ENCODE data around the gene EIF4EBP3. TPM values are rescaled to one million over a fixed set of nuclear protein-coding genes. Genes with fewer than 3 reads are reported as not detected.
"Not testable (repeated sequence)": the region's sequence is repeated elsewhere in the genome, so short reads cannot be mapped to it uniquely, and the experiment has no call there.

Gene EIF4EBP3
- total RNA-seq, 1 donor from 2014 or later: 11.3 TPM

DNA sequence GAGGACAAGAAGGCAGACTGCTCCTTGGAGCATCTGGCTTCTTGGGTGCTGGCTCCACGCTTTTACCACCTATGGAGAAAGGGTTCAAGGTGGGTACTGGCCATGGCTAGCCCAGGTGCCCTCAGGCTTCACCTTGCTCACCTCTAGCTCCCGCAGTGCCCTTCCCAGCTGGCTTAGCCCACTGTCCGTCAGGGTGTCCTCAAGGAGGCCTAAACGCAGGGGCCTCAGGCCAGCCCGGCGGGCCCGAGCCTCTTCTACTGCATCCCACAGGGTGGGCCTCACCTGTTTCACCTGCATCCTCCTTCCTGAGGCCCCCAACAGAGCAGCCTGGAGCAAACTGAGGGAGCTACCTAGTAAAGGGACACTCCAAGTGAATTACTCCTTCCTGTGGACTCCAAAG lies 26.2 kb downstream of the EIF4EBP3 start:
- DNase-seq (ENCODE audit: low spot score) (no peak), ATAC-seq (no peak)

DNA sequence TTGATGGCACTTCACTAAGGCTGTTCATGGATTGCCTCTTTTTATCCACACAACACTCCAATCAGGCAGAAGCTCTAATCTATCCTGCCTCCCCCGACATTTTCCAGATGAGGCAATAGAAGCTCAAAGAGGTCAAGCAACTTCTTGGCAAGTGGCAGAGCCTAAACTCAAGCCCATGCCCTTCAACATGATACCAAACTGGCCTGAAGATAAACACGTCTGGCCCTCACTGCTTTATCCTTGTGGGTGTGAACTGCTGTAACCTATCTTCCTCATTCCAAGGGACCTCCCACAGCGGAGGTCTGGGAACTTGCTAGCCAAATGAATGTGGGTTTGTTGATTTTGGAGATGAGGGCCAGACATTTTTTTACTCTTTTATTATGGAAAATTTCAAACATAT lies 26.7 kb downstream of the EIF4EBP3 start:
- DNase-seq (ENCODE audit: low spot score): peak; percentile 78
- peak; percentile 77 for ATAC-seq

DNA sequence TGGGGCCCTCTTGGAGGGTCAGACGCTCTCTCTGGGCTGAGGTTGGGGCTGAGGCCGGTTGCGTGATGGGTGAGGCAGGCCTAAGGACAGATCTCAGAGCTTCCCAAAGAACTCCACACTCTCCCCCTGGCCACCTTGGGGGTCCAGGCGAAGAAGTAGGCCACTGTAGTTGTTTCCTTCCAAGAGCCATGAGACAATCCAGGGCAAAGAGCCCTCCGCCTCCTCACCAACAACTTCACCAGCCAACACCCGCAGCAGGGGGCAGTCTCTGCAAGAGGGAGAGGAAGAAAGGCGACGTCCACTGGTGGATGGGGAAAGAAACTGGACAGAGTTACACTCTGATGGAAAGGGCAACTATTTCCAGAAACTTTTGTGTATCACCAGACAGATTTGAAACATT lies 27.8 kb downstream of the EIF4EBP3 start:
- DNase-seq (ENCODE audit: low spot score) (peak; percentile 80), ATAC-seq (peak; percentile 83)

DNA sequence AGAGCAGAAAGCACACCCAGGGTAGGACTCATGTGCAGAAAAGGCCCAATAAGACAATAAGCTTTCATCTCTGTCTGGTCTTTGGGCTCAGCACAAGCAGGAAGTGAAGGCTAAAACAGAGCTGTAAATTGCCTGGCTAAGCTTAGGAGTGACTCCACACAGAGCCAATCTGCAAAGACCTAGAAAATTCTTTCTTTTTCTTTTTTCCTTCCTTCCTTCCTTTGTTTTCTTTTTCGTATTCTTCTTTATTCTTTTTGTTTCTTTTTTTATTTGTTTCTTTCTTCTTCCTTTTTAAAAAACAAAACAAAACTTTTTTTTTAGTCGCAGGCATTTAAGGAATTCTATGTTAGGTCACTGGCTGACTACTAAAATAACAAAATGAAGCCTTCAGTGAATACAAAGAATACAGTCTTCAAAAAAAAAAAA lies 29.3 kb downstream of the EIF4EBP3 start:
- no peak for ATAC-seq
- no peak for DNase-seq (ENCODE audit: low spot score)

DNA sequence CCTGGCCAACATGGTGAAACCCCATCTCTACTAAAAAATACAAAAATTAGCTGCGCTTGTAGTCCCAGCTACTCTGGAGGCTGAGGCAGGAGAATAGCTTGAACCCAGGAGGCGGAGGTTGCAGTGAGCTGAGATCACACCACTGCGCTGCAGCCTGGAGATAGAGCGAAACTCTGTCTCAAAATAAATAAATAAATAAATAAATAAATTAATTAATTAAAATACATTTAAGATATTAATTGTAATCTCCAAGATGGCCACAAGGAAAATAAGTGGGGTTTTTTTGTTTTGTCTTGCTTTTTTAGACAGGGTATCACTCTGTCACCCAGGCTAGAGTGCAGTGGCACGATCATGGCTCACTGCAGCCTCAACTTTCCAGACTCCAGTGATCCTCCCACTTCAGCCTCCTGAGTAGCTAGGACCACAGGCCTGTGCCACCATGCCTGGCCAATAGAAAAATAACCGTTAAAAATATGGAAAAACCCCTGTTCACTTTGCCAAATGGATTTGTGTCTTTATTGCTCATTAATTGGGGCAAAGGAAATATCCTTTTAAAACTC lies 31.8 kb downstream of the EIF4EBP3 start:
- DNase-seq (ENCODE audit: low spot score); ATAC-seq: not testable (repeated sequence)

DNA sequence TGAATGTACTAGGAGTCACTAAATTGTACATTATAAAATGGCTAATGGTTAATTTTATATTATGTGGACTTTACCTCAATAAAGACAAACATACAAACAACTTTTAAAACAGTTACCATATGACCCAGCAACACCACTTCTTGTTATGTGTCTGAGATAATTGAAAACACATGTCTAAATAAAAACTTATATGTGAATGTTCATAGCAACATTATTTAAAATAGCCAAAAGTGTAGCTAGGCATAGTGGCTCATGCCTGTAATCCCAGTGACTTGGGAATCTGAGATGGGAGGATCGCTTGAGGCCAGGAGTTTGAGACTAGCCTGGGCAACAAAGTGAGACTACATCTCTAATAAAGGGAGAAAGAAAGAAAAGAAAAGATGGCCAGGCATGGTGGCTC lies 40.0 kb downstream of the EIF4EBP3 start:
- no peak for DNase-seq (ENCODE audit: low spot score)
- ATAC-seq: no peak

DNA sequence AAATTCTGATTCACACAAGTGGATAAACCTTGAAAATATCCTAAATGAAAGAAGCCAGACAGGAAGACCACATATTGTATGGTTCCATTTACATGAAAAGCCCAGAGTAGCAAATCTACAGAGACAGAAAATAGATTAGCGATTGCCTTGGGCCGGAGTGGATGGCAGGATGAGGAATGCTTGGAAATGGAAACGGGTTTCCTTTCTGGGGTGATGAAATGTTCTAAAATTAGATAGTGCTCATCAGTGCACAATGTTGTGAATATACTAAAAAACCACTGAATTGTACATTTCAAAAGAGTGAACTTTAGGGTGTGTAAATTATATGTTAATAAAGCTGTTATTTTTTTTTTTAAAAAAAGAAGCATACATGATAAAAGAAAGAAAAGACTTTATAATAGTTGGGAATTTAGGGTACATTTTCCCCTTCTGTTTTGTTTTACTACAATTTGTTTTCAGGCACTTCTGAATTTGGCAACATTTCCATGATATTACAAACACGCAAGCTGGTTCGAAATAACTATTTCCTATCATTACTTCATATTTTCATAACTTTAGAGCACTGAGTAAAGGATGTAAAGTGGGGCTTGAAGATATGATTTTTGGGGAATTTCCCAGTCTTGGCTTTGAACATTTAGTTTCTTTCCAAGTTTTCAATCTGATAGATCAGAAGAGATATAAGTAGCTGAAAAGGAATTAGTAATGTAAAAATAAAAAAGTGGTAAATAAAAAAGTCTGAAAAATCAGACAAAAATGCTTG lies 41.0 kb downstream of the EIF4EBP3 start:
- DNase-seq (ENCODE audit: low spot score): no peak
- ATAC-seq: no peak

DNA sequence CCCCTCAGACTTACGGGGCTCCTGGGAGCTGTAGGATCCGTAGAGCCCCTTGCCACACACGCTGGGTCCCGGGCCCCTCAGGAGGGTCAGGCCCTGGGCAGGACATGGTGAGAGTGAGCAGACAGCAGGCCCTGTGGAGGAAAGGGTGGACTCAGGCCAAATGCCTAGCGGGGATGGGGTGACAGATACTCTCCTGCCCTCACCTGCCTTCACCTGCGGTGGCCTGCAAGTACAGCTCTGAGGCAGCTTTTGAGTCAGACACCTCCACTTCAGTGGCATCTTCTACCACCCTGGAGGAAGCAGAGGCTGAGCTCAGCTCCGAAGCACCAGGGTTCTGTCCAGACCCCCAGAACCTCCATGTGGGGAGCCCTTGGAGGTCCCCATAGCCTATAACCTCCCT lies 43.4 kb downstream of the EIF4EBP3 start:
- ATAC-seq (no peak), DNase-seq (ENCODE audit: low spot score) (no peak)

DNA sequence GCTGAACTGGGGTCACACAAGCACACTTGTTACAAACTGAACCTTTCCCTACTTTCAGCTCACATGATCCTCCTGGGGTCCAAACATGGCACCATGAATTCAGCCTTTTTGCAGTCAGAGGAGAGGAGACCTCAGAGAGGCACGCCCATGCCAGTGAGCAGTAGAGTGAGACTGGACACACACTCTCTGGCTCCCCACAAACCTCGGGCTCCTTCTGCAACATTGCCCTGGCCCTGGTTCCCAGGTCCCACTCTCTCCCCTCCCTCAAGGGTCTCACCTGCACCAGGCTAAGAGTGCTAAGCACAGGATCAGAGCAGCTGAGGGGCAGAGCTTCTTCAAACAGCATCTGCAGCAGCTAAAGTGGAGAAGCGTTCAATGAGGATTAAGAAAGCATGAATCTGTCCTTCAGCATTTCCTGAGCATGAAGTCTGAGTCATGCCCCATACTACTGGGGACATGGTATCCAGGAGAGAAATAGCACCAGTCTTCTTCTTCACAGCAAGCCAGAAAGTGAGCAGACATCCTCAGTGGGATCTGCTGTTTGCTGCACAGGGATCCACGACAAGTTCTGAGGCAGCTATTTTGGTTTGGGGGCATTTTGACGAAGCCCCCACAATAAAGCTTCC lies 44.4 kb downstream of the EIF4EBP3 start:
- ATAC-seq (no peak), DNase-seq (ENCODE audit: low spot score) (no peak)

DNA sequence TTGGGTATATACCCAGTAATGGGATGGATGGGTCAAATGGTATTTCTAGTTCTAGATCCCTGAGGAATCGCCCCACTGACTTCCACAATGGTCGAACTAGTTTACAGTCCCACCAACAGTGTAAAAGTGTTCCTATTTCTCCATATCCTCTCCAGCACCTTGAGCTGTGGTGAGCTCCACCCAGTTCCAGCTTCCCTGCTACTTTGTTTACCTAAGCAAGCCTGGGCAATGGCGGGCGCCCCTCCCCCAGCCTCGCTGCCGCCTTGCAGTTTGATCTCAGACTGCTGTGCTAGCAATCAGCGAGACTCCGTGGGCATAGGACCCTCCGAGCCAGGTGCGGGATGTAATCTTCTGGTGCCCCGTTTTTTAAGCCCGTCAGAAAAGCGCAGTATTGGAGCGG lies 45.6 kb downstream of the EIF4EBP3 start:
- not testable (repeated sequence) for DNase-seq (ENCODE audit: low spot score)

DNA sequence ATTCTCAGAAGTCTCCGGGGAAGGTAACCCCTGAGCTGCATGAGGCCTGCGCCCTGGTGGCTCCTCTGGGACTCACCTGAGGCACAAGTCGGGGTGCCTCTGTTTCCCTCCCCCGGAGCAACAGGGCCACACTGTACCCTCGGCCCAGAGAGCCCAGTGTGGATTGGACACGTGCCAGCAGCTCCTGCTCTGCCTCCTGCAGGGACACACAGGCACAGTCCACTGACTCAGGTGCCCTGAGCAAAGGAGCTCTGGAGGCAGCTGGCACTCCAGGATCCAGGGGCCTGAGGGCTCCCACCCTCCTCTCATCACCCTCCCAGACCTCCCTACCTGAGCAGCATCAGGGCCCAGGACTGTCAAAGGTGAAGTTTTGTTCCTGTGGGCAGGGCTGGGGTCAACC lies 46.7 kb downstream of the EIF4EBP3 start:
- ATAC-seq (no peak), DNase-seq (ENCODE audit: low spot score) (peak; percentile 54)

More for the DNA sequence above, 45.6 kb downstream of the EIF4EBP3 start:
- ATAC-seq: not testable (repeated sequence)

DNA sequence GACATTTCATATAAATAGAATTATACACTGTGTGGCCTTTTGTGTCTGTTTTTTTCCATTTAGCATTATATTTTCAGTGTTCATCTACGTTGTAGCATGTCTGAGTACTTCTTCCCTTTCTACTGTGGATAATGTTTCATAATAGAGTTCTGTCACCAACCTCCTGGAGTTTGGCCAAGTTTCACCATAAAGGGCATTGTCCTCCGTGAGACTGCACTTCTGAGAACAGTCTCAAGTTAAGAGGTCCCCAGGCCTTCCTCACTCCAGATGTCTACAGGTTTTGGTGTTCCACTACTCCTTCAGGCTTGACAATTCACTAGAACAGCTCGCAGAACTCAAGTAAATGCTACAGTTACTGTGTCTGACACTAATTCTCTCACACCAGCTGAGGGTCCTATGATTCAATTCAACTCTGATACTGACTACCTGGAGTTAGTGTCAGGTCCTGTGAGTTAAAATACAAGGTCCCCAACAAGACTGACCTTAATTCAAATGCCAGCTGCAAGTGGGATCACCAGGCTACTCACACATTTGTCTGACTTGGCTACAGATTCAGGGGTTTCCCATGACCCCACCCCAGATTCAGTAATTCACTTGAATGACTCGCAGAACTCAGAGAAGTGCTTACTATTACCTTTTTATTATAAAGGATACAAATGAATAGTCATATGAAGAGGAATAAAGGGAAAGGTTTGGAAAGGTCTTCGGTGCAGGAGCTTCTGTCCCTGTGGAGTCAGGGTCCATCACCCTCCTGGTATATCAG lies 48.3 kb downstream of the EIF4EBP3 start:
- DNase-seq (ENCODE audit: low spot score) (peak; percentile 77), ATAC-seq (peak; percentile 60)

DNA sequence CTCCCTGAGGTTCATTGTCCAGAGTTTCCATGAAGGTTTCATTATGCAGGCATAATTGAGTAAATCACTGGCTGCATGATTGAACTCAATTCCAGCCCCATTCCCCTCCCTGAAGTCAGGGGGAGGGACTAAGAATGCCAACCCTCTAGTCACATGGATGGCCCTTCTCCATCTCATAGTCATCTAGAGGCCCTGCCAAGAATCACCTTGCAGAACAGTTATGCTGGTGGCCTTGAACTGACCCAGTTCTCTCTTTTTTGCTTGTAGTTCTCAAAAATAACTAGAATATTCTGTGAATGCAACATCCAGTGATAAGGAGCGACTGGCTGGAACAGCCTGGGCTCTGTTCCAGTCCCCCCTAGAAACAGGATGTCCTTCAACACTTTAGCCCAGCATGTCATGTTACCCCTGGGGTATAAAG lies 48.9 kb downstream of the EIF4EBP3 start:
- ATAC-seq (peak; percentile 88), DNase-seq (ENCODE audit: low spot score) (peak; percentile 86)

DNA sequence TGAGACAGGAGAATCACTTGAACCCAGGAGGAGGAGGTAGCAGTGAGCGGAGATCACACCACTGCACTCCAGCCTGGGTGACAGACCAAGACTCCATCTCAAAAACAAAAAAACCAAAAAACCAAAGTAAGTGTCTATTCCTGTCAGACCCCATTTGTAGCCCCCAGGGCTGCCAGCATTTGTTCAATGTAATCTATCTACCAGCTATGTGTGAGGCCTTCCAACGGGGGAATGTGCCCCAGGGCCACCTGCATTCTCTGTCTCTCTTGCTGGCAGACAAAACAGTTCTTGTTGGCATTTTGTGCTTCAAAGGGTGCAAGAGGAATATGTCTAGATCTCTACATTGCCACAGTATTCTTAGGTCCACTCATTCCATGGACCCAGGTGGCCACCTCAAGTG lies 51.4 kb downstream of the EIF4EBP3 start:
- no peak for DNase-seq (ENCODE audit: low spot score)
- ATAC-seq: no peak

Other genes with a start within 250 kb of the EIF4EBP3 start
- 11.0 TPM for gene PFDN1, start 244.6 kb upstream of the EIF4EBP3 start, total RNA-seq
- 0.70 TPM for gene HBEGF, start 201.1 kb upstream of the EIF4EBP3 start, total RNA-seq
- 0.10 TPM for gene SLC4A9, start 187.5 kb upstream of the EIF4EBP3 start, total RNA-seq
- gene ANKHD1, start 145.8 kb upstream of the EIF4EBP3 start, total RNA-seq: 60.6 TPM
- 19.5 TPM for gene SRA1, start 9.8 kb downstream of the EIF4EBP3 start, total RNA-seq
- 14.1 TPM for gene APBB3, start 16.9 kb downstream of the EIF4EBP3 start, total RNA-seq
- 32.0 TPM for gene SLC35A4, start 17.2 kb downstream of the EIF4EBP3 start, total RNA-seq
- gene CD14, start 85.5 kb downstream of the EIF4EBP3 start, total RNA-seq: 211 TPM
- gene TMCO6, start 91.8 kb downstream of the EIF4EBP3 start, total RNA-seq: 15.6 TPM
- 50.5 TPM for gene NDUFA2, start 100.0 kb downstream of the EIF4EBP3 start, total RNA-seq
- 25.4 TPM for gene IK, start 100.2 kb downstream of the EIF4EBP3 start, total RNA-seq
- 17.8 TPM for gene WDR55, start 117.2 kb downstream of the EIF4EBP3 start, total RNA-seq
- 1.8 TPM for gene DND1, start 125.9 kb downstream of the EIF4EBP3 start, total RNA-seq
- gene HARS1, start 143.7 kb downstream of the EIF4EBP3 start, total RNA-seq: 48.9 TPM
- 12.4 TPM for gene HARS2, start 143.8 kb downstream of the EIF4EBP3 start, total RNA-seq
- 18.0 TPM for gene ZMAT2, start 152.8 kb downstream of the EIF4EBP3 start, total RNA-seq
- not detected for gene PCDHA1, start 238.5 kb downstream of the EIF4EBP3 start, total RNA-seq
- not detected for gene PCDHA2, start 247.2 kb downstream of the EIF4EBP3 start, total RNA-seq